Cardiac fibroblast (primary cell): ENCODE results near the gene CHERP.
"Not testable (repeated sequence)": the region's sequence is repeated elsewhere in the genome, so short reads cannot be mapped to it uniquely, and the experiment has no call there.

Experiments
- DNase-seq, 2 donors: peaks; one replicate each; pipeline versions ENCODE4 v3.0.0 to v3.0.0-alpha.2; 2010; ENCODE audit warnings: low read depth in 2 of 2
- H3K4me3 ChIP-seq, 2 donors: replicated peaks in 1 of 2; 1 replicate in 1 of 2; 2 replicates in 1 of 2; pipeline ENCODE4 v1.5.1; 2011; ENCODE audit warnings: low read depth in 2 of 2, low read length in 2 of 2, mild to moderate bottlenecking in 2 of 2, moderate library complexity in 1 of 2
- TF ChIP-seq, protein P1 (sequence below): IDR thresholded peaks from one replicate; pipeline ENCODE4 v1.5.1; 2011; ENCODE audit warnings: low read depth, mild to moderate bottlenecking, low read length, inconsistent platforms

Gene CHERP

DNA sequence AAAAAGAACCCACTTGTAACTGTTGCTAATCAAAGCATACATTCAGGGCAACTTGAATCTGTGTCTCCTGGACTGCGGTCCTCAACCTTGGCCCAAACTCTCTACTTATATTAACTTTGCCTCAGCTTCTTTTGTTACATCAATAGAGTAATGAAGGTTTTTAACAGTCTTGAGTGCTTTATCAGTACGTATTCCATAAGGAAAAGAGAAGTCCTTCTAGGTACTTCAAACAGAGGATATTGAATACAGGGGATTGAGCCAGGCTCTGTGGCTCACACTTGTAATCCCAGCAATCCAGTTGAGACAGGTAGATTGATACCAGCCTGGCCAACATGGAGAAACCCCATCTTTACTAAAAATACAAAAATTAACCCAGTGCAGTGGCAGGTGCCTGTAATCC, 69.2 kb downstream of the CHERP start:
- no peak overlapping the region for H3K4me3 ChIP-seq
- DNase-seq, result no peak
- TF ChIP-seq, protein P1, sequence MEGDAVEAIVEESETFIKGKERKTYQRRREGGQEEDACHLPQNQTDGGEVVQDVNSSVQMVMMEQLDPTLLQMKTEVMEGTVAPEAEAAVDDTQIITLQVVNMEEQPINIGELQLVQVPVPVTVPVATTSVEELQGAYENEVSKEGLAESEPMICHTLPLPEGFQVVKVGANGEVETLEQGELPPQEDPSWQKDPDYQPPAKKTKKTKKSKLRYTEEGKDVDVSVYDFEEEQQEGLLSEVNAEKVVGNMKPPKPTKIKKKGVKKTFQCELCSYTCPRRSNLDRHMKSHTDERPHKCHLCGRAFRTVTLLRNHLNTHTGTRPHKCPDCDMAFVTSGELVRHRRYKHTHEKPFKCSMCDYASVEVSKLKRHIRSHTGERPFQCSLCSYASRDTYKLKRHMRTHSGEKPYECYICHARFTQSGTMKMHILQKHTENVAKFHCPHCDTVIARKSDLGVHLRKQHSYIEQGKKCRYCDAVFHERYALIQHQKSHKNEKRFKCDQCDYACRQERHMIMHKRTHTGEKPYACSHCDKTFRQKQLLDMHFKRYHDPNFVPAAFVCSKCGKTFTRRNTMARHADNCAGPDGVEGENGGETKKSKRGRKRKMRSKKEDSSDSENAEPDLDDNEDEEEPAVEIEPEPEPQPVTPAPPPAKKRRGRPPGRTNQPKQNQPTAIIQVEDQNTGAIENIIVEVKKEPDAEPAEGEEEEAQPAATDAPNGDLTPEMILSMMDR, result no peak

DNA sequence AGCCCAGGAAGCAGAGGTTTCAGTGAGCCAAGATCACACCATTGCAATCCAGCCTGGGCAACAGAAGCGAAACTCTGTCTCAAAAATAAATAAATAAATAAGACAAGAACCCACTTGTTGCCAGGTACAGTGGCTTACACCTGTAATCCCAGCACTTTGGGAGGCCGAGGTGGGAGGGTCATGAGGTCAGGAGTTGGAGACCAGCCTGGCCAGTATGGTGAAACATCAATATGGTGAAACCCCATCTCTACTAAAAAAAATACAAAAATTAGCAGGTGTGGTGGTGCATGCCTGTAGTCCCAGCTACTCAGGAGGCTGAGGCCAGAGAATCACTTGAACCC, 69.7 kb downstream of the CHERP start:
- not testable (repeated sequence) for DNase-seq
- peak overlapping the region; percentile 53 to 59 for H3K4me3 ChIP-seq

DNA sequence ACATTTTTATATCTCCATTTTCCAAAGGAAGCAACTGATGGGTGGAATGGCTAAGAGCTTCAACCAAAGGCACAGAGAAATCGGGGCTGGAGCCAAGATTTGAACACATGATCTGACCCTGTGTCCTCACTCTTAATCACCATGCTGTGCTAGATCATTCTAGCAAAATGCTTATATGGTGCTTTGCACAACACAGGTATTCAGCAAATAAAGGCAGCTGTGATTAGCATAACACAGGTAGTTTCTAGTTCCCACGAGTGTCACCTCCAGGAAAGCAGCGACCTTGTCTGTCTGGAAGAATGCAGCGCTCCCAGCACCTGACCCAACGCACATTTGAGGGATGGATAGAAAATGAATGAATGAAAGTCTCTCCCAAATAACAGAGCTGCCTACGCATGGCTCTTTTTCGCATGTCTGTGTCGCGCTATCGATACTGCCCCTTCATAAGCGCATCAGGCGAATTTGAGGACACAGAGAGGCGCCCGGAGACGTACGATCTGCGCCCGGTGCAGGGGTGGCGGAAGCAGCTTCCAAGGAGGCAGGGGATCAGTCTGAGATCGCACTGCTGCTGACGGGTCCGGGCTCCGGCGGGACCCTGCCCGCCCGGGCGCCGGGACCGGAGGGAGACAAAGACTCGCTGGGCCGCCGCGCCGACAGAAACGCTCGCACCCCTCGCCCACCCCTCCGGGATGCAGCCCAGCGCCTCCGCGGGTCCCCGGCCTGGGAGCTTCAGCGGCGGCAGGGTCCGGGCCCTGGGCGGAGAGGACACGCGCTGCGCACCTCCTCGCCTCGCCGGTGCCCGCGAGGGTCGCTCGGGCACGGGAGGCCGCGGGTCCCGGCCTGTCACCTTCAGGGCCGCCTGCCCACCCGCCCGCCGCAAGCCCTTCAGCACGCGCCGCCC, 71.1 kb downstream of the CHERP start:
- peak; percentile 44 to 72 for DNase-seq
- TF ChIP-seq, protein P1, result no peak
- H3K4me3 ChIP-seq, result peak overlapping the region; percentile 64 to 78

DNA sequence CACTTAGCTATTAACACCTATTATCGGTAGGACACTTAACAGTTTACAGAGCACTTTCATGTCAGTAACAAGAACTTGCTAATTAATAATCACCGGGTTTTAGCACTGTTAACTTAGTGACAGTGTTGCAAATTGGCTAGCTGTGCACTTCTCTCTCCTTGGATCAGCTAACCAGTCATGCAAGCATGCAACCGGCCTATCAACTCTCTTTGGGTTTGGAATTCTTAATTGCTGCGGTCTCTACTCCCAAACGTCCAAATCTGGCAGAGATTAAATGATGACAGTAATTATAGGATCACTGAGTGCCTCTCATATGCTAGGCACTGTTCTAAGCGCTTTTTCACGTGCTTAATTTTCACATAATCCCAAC, 71.7 kb downstream of the CHERP start:
- peak overlapping the region; percentile 64 to 78 for H3K4me3 ChIP-seq
- DNase-seq, result peak; percentile 13 to 25
- TF ChIP-seq, protein P1, result no peak
